HFF-Myc (cell line): ENCODE results near the gene ELMOD3.

Experiments used
- DNase-seq: peaks from one replicate; pipeline ENCODE4 v3.0.0-alpha.2; 2011; ENCODE audit warnings: low read depth; ENCODE audit errors: extremely low read depth
- H3K4me3 ChIP-seq: replicated peaks from 2 replicates; pipeline ENCODE4 v1.5.1; 2011; ENCODE audit warnings: low read depth, mild to moderate bottlenecking, control low read depth, low read length
- TF ChIP-seq, protein P1 (sequence below): IDR thresholded peaks from 2 replicates; pipeline ENCODE4 v1.5.1; 2012; ENCODE audit warnings: mild to moderate bottlenecking, low read depth, low read length, control low read depth; ENCODE audit errors: missing control alignments

Gene ELMOD3

DNA sequence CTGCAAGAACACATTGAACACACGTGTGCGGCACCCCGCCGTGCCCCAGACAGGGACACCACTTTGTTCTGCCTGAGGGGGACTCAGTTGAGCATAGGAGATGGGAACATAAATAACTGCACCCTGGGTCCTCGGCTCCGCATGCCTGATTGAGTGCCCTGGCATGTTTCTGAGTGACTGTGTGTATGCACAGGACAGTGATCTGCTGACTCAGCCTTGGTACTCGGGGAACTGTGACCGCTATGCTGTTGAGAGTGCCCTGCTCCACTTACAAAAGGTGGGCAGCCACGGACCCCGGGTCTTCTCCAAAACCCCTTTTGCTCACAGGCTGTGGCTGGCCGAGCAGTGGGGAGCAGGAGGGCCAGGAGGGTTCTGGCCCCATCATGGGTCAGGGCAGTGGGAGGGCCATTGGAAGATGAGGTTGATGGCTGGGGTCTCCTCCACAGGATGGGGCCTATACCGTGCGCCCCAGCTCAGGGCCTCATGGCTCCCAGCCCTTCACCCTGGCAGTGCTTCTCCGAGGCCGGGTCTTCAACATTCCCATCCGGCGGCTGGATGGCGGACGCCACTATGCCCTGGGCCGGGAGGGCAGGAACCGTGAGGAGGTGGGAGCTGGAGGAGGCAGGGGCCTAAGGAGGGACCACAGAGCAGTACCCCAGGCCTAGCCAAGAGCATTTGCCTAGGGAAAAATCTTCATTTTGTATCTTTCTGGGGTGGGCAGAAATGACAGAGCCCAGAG lies 80.8 kb downstream of the ELMOD3 start:
- H3K4me3 ChIP-seq = no peak overlapping the region
- no peak for DNase-seq
- TF ChIP-seq, protein P1, sequence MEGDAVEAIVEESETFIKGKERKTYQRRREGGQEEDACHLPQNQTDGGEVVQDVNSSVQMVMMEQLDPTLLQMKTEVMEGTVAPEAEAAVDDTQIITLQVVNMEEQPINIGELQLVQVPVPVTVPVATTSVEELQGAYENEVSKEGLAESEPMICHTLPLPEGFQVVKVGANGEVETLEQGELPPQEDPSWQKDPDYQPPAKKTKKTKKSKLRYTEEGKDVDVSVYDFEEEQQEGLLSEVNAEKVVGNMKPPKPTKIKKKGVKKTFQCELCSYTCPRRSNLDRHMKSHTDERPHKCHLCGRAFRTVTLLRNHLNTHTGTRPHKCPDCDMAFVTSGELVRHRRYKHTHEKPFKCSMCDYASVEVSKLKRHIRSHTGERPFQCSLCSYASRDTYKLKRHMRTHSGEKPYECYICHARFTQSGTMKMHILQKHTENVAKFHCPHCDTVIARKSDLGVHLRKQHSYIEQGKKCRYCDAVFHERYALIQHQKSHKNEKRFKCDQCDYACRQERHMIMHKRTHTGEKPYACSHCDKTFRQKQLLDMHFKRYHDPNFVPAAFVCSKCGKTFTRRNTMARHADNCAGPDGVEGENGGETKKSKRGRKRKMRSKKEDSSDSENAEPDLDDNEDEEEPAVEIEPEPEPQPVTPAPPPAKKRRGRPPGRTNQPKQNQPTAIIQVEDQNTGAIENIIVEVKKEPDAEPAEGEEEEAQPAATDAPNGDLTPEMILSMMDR = no peak

DNA sequence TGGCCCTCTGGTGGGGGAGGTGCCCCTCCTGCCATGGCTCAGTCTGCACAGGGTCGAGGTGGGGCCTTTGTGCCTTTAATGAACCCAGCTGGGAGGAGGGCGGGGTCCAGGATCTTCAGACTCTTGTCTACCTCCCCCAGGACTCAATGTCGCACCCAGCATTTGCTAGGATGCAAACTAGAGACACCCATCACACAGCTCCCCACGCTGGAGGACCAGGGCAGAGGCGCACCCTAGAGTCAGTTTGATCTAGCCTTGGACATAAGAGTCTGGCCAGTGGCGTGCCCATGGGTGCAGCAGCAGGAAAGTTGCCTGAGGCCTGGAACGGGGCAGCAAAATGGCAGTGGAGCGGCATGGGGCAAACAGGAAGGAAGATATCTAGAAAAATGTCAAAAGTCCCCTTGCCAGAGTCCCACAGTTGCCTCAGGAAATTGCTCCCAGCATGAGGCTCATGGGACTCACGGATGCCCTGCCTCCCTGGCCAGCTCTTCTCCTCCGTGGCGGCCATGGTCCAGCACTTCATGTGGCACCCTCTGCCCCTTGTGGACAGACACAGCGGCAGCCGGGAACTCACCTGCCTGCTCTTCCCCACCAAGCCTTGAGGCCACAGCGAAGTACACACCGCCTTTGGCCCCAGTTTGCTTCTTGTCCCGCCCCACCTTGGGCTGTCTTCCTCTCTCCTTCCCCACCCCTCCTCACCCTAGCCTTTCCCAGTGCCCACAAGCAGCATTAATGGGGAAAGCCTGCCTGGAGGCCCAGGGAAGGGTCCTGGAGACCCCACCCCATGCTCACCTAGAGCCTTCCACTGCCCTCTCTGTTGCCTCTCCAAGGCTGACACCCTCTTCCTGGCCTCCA lies 81.6 kb downstream of the ELMOD3 start:
- TF ChIP-seq, protein P1 = no peak
- no peak for DNase-seq
- H3K4me3 ChIP-seq = no peak overlapping the region

DNA sequence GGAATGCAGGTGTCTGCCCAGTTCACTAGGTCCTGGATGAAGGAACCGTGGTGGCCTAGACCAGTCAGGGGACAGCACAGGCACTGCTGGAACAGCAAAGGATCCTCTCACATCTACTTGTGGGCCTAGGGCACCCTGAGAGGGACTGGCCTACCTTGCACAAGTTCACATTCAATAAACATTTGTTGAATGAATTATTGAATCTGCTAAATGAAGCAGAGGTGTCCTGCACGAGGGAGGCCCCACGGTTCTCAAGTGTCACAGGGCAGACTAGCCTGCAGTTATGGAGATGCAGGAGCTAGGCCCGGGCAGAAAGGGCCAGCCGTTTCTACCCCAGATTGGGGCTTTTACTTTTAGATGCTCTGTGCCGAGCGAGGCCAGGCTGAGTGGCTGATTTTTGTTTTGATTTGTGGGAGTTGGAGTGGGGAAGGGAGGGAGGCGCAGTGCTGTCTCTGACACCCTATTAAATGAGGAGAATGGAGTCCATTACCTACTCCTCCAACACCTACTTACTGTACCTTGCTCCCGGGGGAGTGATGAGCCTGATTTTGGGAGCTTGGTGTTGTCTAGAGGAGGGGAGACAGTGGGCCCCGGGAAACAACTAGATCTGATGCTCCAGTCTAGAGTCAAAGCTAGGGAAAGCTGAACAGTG lies 82.4 kb downstream of the ELMOD3 start:
- TF ChIP-seq, protein P1 = no peak
- no peak overlapping the region for H3K4me3 ChIP-seq
- no peak for DNase-seq

- TF ChIP-seq, protein P1 = no peak
- no peak for DNase-seq
- peak overlapping the region; percentile 27 for H3K4me3 ChIP-seq
These were observed 83.1 kb downstream of the ELMOD3 start for GRCh38 chr2:85437488-85438200.

- H3K4me3 ChIP-seq = peak overlapping the region; percentile 16
- TF ChIP-seq, protein P1 = no peak
- DNase-seq = no peak
These were observed 83.8 kb downstream of the ELMOD3 start for GRCh38 chr2:85438201-85439024.
